UCSD-AML1 (cell line): ENCODE data around the gene ROBO2.

Source experiments
- DNase-seq: peaks from one replicate; lab custom pipeline; 2025; ENCODE audit not compliant: unreplicated experiment; lab: John Stamatoyannopoulos, UW

ROBO2 gene

GRCh38 chr3:77096966-77097890 lies 57.3 kb downstream of the ROBO2 start:
- no peak for DNase-seq

- no peak for DNase-seq
These were observed 63.3 kb downstream of the ROBO2 start for GRCh38 chr3:77102951-77103769.

- DNase-seq = no peak
These were observed 82.8 kb downstream of the ROBO2 start for GRCh38 chr3:77122652-77123051.

- no peak for DNase-seq
These were observed 86.1 kb downstream of the ROBO2 start for GRCh38 chr3:77125966-77126365.

- DNase-seq = no peak
These were observed 94.9 kb downstream of the ROBO2 start for GRCh38 chr3:77134769-77135168.

GRCh38 chr3:77137559-77137958 lies 97.7 kb downstream of the ROBO2 start:
- no peak for DNase-seq

- DNase-seq = no peak
These were observed 99.7 kb downstream of the ROBO2 start for GRCh38 chr3:77139624-77140023.

GRCh38 chr3:77141423-77141822 lies 101.5 kb downstream of the ROBO2 start:
- no peak for DNase-seq

- no peak for DNase-seq
These were observed 102.7 kb downstream of the ROBO2 start for GRCh38 chr3:77142578-77142977.

- DNase-seq = no peak
These were observed 106.1 kb downstream of the ROBO2 start for GRCh38 chr3:77146004-77146403.

- DNase-seq = no peak
These were observed 108.1 kb downstream of the ROBO2 start for GRCh38 chr3:77147836-77148578.

- DNase-seq = no peak
These were observed 109.5 kb downstream of the ROBO2 start for GRCh38 chr3:77149382-77149781.

- DNase-seq = no peak
These were observed 110.1 kb downstream of the ROBO2 start for GRCh38 chr3:77150028-77150427.

- DNase-seq = no peak
These were observed 110.9 kb downstream of the ROBO2 start for GRCh38 chr3:77150759-77151158.

GRCh38 chr3:77158730-77159581 lies 119.1 kb downstream of the ROBO2 start:
- DNase-seq = no peak

- no peak for DNase-seq
These were observed 121.1 kb downstream of the ROBO2 start for GRCh38 chr3:77160931-77161497.

- no peak for DNase-seq
These were observed 129.9 kb downstream of the ROBO2 start for GRCh38 chr3:77169823-77170222.

GRCh38 chr3:77171026-77171425 lies 131.1 kb downstream of the ROBO2 start:
- DNase-seq = no peak

- no peak for DNase-seq
These were observed 139.9 kb downstream of the ROBO2 start for GRCh38 chr3:77179762-77180161.

- DNase-seq = no peak
These were observed 142.4 kb downstream of the ROBO2 start for GRCh38 chr3:77182341-77182740.
